SH-SY5Y (cell line): ENCODE measurements around the gene MORF4L1.

Experiments used
- GATA2 ChIP-seq: IDR thresholded peaks from 2 replicates; pipeline ENCODE4 v1.6.1; 2011; ENCODE audit warnings: mild to moderate bottlenecking, low read depth, low read length
- GATA3 ChIP-seq: IDR thresholded peaks from 2 replicates; pipeline ENCODE4 v1.6.1; 2011; ENCODE audit warnings: low read depth, mild to moderate bottlenecking, low read length, moderate library complexity

DNA sequence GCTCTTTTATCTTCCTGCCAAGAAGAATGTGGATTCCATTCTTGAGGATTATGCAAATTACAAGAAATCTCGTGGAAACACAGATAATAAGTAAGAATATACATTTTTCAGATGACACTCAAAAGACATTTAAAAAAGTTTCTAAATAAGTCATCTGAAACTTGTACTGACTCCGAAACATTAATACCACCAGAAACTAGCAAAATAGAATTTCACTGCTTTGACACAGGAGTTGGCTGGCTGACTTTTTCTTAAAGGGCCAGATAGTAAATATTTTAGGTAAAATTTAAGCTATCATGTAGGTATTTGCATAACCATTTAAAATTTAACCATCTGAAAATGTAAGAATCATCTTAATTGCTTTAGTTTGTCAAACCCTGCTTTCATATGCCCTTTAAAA lies 20.8 kb downstream of the MORF4L1 start:
- no peak for TF ChIP-seq GATA2
- TF ChIP-seq GATA3, result no peak
